ENCODE measurements around the gene TMEM131. TPM values are rescaled to one million over a fixed set of nuclear protein-coding genes. Genes with fewer than 3 reads are reported as not detected.

TMEM131 gene
- total RNA-seq, 1 experiment from 2014 or later, result 21.9 TPM

DNA sequence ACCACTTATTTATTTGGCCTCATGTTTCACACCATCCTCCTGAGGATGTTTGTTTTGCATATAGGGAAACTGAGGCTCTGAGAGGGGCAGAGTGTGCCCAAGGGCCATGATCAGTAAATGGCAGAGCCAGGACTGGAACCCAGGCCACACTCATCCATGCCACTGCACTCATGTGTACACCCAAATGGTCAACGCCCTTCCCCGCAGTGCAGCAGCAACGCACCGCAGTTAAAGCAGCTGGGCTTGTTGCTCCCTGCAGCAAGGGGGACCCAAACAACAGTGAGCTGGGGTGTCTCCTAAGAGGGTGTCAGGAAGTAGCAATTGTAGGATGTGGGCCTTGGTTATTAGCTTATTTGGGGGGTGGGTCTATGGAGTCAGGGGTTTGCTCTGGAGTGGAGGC, 245.7 kb downstream of the TMEM131 start (continued):
- TF ChIP-seq OVOL2 (CRISPR knock-in tag; IDR thresholded peaks at IDR 0.05; ENCODE audit: borderline replicate concordance) (no peak), SOX15 (CRISPR knock-in tag; IDR thresholded peaks at IDR 0.05) (no peak), CBFB (CRISPR knock-in tag; IDR thresholded peaks at IDR 0.05; ENCODE audit: low read depth) (no peak), ZNF416 (CRISPR knock-in tag; IDR thresholded peaks at IDR 0.05) (no peak), MYBL2 (CRISPR knock-in tag; IDR thresholded peaks at IDR 0.05) (no peak), FOXK1 (CRISPR knock-in tag; IDR thresholded peaks at IDR 0.05) (no peak), RORB (CRISPR knock-in tag; IDR thresholded peaks at IDR 0.05) (no peak)
- TF ChIP-seq, protein P1, sequence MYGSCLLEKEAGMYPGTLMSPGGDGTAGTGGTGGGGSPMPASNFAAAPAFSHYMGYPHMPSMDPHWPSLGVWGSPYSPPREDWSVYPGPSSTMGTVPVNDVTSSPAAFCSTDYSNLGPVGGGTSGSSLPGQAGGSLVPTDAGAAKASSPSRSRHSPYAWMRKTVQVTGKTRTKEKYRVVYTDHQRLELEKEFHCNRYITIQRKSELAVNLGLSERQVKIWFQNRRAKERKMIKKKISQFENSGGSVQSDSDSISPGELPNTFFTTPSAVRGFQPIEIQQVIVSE (CRISPR knock-in tag; IDR thresholded peaks at IDR 0.05; ENCODE audit: borderline replicate concordance), result no peak
- TF ChIP-seq, protein P2, sequence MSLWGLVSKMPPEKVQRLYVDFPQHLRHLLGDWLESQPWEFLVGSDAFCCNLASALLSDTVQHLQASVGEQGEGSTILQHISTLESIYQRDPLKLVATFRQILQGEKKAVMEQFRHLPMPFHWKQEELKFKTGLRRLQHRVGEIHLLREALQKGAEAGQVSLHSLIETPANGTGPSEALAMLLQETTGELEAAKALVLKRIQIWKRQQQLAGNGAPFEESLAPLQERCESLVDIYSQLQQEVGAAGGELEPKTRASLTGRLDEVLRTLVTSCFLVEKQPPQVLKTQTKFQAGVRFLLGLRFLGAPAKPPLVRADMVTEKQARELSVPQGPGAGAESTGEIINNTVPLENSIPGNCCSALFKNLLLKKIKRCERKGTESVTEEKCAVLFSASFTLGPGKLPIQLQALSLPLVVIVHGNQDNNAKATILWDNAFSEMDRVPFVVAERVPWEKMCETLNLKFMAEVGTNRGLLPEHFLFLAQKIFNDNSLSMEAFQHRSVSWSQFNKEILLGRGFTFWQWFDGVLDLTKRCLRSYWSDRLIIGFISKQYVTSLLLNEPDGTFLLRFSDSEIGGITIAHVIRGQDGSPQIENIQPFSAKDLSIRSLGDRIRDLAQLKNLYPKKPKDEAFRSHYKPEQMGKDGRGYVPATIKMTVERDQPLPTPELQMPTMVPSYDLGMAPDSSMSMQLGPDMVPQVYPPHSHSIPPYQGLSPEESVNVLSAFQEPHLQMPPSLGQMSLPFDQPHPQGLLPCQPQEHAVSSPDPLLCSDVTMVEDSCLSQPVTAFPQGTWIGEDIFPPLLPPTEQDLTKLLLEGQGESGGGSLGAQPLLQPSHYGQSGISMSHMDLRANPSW (CRISPR knock-in tag; conservative IDR thresholded peaks at IDR 0.05; ENCODE audit: low read depth), result no peak
- TF ChIP-seq, protein P3, sequence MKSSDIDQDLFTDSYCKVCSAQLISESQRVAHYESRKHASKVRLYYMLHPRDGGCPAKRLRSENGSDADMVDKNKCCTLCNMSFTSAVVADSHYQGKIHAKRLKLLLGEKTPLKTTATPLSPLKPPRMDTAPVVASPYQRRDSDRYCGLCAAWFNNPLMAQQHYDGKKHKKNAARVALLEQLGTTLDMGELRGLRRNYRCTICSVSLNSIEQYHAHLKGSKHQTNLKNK (CRISPR knock-in tag; IDR thresholded peaks at IDR 0.05), result no peak
- TF ChIP-seq, protein P4, sequence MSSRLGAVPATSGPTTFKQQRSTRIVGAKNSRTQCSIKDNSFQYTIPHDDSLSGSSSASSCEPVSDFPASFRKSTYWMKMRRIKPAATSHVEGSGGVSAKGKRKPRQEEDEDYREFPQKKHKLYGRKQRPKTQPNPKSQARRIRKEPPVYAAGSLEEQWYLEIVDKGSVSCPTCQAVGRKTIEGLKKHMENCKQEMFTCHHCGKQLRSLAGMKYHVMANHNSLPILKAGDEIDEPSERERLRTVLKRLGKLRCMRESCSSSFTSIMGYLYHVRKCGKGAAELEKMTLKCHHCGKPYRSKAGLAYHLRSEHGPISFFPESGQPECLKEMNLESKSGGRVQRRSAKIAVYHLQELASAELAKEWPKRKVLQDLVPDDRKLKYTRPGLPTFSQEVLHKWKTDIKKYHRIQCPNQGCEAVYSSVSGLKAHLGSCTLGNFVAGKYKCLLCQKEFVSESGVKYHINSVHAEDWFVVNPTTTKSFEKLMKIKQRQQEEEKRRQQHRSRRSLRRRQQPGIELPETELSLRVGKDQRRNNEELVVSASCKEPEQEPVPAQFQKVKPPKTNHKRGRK (CRISPR knock-in tag; IDR thresholded peaks at IDR 0.05; ENCODE audit: borderline replicate concordance), result no peak
- TF ChIP-seq, protein P5, sequence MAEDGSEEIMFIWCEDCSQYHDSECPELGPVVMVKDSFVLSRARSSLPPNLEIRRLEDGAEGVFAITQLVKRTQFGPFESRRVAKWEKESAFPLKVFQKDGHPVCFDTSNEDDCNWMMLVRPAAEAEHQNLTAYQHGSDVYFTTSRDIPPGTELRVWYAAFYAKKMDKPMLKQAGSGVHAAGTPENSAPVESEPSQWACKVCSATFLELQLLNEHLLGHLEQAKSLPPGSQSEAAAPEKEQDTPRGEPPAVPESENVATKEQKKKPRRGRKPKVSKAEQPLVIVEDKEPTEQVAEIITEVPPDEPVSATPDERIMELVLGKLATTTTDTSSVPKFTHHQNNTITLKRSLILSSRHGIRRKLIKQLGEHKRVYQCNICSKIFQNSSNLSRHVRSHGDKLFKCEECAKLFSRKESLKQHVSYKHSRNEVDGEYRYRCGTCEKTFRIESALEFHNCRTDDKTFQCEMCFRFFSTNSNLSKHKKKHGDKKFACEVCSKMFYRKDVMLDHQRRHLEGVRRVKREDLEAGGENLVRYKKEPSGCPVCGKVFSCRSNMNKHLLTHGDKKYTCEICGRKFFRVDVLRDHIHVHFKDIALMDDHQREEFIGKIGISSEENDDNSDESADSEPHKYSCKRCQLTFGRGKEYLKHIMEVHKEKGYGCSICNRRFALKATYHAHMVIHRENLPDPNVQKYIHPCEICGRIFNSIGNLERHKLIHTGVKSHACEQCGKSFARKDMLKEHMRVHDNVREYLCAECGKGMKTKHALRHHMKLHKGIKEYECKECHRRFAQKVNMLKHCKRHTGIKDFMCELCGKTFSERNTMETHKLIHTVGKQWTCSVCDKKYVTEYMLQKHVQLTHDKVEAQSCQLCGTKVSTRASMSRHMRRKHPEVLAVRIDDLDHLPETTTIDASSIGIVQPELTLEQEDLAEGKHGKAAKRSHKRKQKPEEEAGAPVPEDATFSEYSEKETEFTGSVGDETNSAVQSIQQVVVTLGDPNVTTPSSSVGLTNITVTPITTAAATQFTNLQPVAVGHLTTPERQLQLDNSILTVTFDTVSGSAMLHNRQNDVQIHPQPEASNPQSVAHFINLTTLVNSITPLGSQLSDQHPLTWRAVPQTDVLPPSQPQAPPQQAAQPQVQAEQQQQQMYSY (CRISPR knock-in tag; IDR thresholded peaks at IDR 0.05), result no peak

DNA sequence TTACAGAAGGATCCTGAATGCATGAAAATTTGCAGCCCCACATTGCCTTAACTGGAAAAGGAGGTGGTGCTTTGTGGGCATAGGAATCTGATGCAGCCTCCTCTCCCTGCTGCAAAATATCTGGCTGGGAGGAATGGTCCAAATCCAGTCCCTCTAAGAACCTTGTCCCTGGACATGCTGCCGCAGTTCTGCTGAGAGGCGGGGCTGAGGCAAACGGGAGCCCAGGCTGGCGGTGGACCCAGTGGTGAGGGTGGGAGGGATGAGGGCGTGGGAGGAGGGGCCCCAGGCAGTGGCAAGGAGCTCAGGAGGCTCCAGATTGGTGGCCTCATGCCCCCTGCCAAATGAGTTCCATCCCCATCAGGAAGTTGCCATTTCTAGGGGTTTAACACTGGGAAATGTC, 246.2 kb downstream of the TMEM131 start:
- H3K4me3 Mint-ChIP-seq, result no peak overlapping the region
- no peaks in the 10 kb centered on the region for H3K36me3 Mint-ChIP-seq
- CTCF ChIA-PET, result interaction anchor here (0.6 to 4.9 kb wide), 9 partner anchors 9 to 636 kb away, joined by 3 to 67 read pairs (median 8); no protein-coding TSS in a partner anchor
- DNase-seq (ENCODE audit: low spot score) (no peak), ATAC-seq (peak; percentile 47)
- H3K27ac Mint-ChIP-seq, result no peak overlapping the region
- POLR2A ChIA-PET, result no interaction called here
- peaks cover 34% of the 10 kb centered on the region for H3K4me1 Mint-ChIP-seq
- H3K9me3 Mint-ChIP-seq, result no peaks in the 10 kb centered on the region; the same call in 1 of the 2 replicates
- H3K27me3 Mint-ChIP-seq (ENCODE audit: low read depth), result no peaks in the 10 kb centered on the region
- TF ChIP-seq, protein P6, sequence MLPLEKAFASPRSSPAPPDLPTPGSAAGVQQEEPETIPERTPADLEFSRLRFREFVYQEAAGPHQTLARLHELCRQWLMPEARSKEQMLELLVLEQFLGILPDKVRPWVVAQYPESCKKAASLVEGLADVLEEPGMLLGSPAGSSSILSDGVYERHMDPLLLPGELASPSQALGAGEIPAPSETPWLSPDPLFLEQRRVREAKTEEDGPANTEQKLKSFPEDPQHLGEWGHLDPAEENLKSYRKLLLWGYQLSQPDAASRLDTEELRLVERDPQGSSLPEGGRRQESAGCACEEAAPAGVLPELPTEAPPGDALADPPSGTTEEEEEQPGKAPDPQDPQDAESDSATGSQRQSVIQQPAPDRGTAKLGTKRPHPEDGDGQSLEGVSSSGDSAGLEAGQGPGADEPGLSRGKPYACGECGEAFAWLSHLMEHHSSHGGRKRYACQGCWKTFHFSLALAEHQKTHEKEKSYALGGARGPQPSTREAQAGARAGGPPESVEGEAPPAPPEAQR (CRISPR knock-in tag; IDR thresholded peaks at IDR 0.05), result no peak
- no peak for TF ChIP-seq ZBTB21 (CRISPR knock-in tag; IDR thresholded peaks at IDR 0.05; ENCODE audit: borderline replicate concordance)
- TF ChIP-seq GRHL2 (CRISPR knock-in tag; IDR thresholded peaks at IDR 0.05; ENCODE audit: insufficient replicate concordance, severe bottlenecking), result no peak
- TF ChIP-seq, protein P7, sequence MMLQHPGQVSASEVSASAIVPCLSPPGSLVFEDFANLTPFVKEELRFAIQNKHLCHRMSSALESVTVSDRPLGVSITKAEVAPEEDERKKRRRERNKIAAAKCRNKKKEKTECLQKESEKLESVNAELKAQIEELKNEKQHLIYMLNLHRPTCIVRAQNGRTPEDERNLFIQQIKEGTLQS (CRISPR knock-in tag; conservative IDR thresholded peaks at IDR 0.05), result no peak
- no peak for TF ChIP-seq GTF2I (CRISPR knock-in tag; conservative IDR thresholded peaks at IDR 0.05)
- TF ChIP-seq TCF7 (CRISPR knock-in tag; IDR thresholded peaks at IDR 0.05; ENCODE audit: low read depth), result no peak
- TF ChIP-seq, protein P8, sequence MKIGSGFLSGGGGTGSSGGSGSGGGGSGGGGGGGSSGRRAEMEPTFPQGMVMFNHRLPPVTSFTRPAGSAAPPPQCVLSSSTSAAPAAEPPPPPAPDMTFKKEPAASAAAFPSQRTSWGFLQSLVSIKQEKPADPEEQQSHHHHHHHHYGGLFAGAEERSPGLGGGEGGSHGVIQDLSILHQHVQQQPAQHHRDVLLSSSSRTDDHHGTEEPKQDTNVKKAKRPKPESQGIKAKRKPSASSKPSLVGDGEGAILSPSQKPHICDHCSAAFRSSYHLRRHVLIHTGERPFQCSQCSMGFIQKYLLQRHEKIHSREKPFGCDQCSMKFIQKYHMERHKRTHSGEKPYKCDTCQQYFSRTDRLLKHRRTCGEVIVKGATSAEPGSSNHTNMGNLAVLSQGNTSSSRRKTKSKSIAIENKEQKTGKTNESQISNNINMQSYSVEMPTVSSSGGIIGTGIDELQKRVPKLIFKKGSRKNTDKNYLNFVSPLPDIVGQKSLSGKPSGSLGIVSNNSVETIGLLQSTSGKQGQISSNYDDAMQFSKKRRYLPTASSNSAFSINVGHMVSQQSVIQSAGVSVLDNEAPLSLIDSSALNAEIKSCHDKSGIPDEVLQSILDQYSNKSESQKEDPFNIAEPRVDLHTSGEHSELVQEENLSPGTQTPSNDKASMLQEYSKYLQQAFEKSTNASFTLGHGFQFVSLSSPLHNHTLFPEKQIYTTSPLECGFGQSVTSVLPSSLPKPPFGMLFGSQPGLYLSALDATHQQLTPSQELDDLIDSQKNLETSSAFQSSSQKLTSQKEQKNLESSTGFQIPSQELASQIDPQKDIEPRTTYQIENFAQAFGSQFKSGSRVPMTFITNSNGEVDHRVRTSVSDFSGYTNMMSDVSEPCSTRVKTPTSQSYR (CRISPR knock-in tag; IDR thresholded peaks at IDR 0.05), result no peak
- no peak for TF ChIP-seq TEAD1 (CRISPR knock-in tag; IDR thresholded peaks at IDR 0.05)
- no peak for TF ChIP-seq SMAD4 (CRISPR knock-in tag; IDR thresholded peaks at IDR 0.05)
- no peak for TF ChIP-seq SOX15 (CRISPR knock-in tag; IDR thresholded peaks at IDR 0.05)

All from WTC11 (cell line).